Dendritic cell treated with granulocyte-macrophage colony-stimulating factor and Interleukin-4, amounts not matched to agents 40 ng/mL and 50 ng/mL, for 4 days (primary cell): ENCODE data around the gene EML1.
"Not testable (repeated sequence)": the region's sequence is repeated elsewhere in the genome, so short reads cannot be mapped to it uniquely, and the experiment has no call there.

Experiments used
- H3K27ac Mint-ChIP-seq: one replicate; pipeline ENCODE4 v1.8.0; 2022; ENCODE audit warnings: mild to moderate bottlenecking, mixed read lengths
- H3K27me3 Mint-ChIP-seq: one replicate; pipeline ENCODE4 v1.8.0; 2022; ENCODE audit warnings: mild to moderate bottlenecking, mixed read lengths
- H3K36me3 Mint-ChIP-seq: one replicate; pipeline ENCODE4 v1.8.0; 2022; ENCODE audit warnings: low read depth, mixed read lengths
- H3K4me1 Mint-ChIP-seq: one replicate; pipeline ENCODE4 v1.8.0; 2022; ENCODE audit warnings: low read depth, mixed read lengths
- H3K4me3 Mint-ChIP-seq: one replicate; pipeline ENCODE4 v1.8.0; 2022; ENCODE audit warnings: mild to moderate bottlenecking, moderate library complexity, mixed read lengths
- H3K9me3 Mint-ChIP-seq: one replicate; pipeline ENCODE4 v1.8.0; 2022; ENCODE audit warnings: mixed read lengths
- intact Hi-C: fragments of 100-400 bp; cut with micrococcal nuclease; formaldehyde crosslinking; loops from one replicate; pipeline ENCODE4 v1.15.0; 2022

The EML1 gene

DNA sequence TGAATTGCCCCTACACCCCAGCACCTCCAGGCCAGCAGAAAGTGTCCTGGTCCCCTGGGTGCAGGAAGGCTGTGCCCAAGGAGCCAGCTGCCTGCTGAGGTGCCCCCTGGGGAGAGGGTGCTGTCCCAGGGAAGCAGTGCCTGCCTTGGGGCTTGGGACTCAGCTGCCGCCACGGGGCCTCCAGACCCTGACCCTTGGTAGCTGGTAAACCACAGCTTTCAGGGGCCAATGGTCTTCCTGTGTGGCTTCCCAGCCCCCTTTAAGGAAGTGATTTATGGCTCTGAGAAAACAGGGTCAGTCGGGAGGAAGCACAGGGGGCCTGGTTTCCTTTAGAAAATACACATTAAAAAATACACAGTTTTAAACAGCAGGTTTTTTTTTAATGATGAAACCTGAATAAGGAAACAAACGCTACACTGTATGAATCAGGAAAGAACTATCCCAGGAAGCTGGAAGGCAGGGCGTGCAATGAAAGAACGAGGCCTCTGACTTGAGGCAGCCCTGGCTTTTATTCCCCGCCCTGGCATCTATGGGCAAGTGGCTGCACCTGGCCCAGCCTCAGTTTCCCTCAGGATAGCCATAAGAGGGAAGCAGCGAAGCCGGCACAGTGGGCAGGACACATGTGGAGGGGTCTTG, 40.6 kb upstream of the EML1 start:
- Mint-ChIP-seq H3K36me3 (no peaks in the 10 kb centered on the region), H3K27ac (no peak overlapping the region), H3K9me3 (no peaks in the 10 kb centered on the region), H3K27me3 (peaks cover 41% of the 10 kb centered on the region), H3K4me3 (no peak overlapping the region), H3K4me1 (no peaks in the 10 kb centered on the region)
- intact Hi-C loops, result no loop called here

DNA sequence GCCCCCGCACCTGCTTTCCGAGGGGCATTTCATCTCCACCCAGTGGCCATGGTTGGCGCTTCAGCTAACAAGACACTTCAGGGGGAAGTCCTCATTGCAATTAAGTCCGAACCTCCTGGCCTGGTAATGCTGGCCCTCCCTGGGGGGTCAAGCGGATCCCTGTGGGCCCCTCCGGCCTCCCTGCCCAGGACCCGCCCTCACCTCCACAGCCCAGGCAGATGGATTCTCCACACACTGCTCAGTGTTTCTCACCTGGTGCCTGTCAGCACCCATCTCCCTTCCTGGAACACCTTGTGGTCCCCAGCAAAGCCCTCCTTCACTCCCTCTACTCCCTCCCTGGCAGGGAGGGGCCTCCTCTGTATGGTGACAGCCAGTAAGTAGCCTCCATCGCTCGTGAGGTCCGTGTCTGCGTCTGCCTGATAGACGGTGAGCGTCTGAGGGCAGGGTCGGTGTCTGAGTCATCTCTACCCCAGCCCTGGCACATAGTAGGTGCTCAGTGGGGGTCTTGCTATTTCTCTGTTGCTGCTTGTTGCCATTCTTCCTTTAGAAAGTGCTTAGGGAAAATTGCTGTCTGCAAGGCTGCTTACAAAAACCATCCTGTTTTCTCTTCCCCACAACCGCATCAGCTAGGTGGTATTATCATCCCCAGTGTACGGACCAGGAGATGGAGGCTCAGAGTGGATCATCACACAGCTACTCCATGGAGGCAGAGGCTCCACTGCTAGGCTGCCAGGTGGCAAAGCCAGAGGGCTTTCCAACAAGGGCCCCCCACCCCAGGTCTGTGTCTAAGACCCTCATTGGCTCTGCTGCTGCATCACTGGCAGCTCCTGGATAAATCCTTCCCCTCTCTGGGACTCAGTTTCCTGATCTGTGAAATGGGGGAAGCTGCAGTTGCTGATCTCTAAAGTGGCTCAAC, 39.7 kb upstream of the EML1 start:
- H3K27me3 Mint-ChIP-seq, result peaks cover 38% of the 10 kb centered on the region
- H3K4me3 Mint-ChIP-seq, result no peak overlapping the region
- no peak overlapping the region for H3K27ac Mint-ChIP-seq
- no peaks in the 10 kb centered on the region for H3K9me3 Mint-ChIP-seq
- no peaks in the 10 kb centered on the region for H3K4me1 Mint-ChIP-seq
- intact Hi-C loops, result no loop called here
- H3K36me3 Mint-ChIP-seq, result no peaks in the 10 kb centered on the region

DNA sequence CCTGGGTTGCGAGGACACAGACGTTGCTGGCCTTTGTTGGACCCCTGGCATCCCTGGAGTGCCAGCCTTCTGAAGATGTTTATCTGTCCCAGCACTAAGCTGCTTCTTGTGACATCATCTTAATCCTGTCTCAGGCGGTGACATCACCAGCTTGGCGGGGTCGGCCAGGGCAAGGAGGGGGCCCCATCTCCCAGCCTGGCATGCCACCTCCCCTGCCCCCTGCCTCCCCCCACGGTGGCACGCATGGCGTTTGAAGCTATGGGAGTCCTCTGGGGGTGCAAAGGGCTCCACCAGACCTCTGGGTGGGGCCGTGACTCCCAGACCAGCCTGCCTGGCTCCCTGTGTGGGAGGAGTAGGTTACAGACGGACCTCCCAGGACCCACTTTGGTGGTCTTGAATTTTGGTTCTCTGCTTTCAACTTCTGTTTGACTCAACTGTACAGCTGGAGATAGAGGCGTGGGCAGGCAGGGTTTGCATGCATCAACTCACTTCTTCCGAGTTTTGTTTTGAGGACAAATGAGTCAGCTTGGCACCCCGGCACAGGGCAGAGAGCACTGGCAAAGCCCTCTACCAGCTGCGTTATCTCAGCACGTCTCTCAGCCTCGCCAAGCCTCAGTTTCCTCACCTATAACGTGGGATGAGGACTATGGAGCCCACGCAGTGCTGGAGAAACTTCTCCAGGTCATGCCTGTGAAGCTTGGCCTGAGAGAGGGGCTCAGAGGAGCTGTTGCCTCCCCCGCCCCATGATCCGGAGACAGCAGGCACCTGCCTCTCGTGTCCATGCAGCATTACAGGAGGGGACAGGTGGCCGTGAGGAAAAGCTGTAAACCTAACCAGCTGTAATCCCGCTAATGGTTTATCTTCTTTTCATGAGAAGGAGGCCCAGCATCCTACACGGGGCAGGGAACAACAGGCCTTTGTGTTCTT, 38.8 kb upstream of the EML1 start:
- intact Hi-C loops, result no loop called here
- no peaks in the 10 kb centered on the region for H3K9me3 Mint-ChIP-seq
- no peaks in the 10 kb centered on the region for H3K36me3 Mint-ChIP-seq
- no peak overlapping the region for H3K4me3 Mint-ChIP-seq
- no peaks in the 10 kb centered on the region for H3K4me1 Mint-ChIP-seq
- H3K27me3 Mint-ChIP-seq, result peaks cover 38% of the 10 kb centered on the region
- H3K27ac Mint-ChIP-seq, result no peak overlapping the region

DNA sequence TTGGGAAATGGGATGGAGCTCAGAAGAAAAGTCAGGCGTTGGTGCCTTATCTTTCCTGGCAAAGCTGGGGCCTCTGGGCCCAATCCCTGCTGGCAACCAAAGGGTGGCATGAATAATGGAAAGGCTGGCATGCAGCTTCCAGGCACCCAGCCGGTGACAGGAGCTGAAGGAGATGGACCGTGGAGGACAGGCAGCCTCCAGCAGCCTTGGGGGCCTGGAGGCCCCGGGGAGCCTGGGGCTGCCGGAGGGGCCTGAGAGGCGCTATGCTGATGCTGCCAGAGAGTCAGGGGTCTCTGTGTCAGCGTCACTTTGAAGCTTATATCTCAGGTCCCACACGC, 38.2 kb upstream of the EML1 start:
- peaks cover 38% of the 10 kb centered on the region for H3K27me3 Mint-ChIP-seq
- H3K4me3 Mint-ChIP-seq, result no peak overlapping the region
- no peaks in the 10 kb centered on the region for H3K4me1 Mint-ChIP-seq
- H3K36me3 Mint-ChIP-seq, result no peaks in the 10 kb centered on the region
- no peaks in the 10 kb centered on the region for H3K9me3 Mint-ChIP-seq
- intact Hi-C loops, result no loop called here
- no peak overlapping the region for H3K27ac Mint-ChIP-seq

DNA sequence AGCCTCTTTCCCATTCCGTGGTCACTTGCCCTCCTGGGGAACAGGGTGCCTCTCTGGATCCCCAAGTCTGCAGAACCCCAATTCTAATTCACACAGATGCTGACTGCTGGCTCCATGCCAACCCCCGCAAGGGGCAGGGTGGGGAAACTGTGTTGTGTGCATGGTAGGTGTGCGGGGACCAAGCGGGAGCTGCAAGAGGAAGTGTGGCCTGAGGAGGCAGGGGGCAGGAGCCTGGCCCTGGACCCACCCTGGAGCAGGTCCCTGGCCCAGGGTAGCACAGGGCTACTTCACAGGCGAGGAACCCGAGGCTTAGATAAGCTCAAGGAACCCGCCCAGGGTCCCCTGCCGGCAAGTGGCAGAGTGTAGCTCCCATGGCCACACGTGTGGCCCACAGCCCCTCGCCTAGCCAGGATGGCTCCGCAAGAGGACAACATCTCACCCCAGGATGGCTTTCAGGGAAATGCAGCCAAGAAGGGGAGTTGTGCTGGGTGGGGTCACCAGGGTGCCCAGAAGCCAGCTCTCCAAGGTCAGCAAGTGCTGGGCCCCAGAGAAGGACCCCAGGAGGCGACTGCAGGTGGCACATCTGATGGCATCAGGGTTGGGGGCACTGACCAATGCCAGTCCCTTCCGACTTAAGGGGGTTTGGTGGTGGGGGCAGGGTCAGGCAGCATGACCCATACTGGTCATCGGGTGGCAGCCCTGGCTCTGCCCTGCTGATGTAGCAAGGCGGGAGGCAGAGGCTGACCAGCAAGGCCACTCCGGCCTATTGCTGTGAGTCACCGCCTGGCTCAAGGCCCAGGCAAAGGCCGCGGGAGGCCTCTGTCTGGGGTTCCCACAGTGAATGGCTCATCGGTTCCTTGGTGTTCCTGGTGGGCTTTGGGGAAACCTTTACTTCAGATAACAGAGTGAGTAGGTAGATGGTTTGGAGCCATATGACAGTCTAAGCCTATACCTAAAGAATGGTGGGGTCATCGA, 37.3 kb upstream of the EML1 start:
- H3K36me3 Mint-ChIP-seq, result no peaks in the 10 kb centered on the region
- H3K9me3 Mint-ChIP-seq, result no peaks in the 10 kb centered on the region
- intact Hi-C loops, result no loop called here
- H3K27ac Mint-ChIP-seq, result no peak overlapping the region
- no peaks in the 10 kb centered on the region for H3K4me1 Mint-ChIP-seq
- H3K27me3 Mint-ChIP-seq, result peaks cover 38% of the 10 kb centered on the region
- no peak overlapping the region for H3K4me3 Mint-ChIP-seq

DNA sequence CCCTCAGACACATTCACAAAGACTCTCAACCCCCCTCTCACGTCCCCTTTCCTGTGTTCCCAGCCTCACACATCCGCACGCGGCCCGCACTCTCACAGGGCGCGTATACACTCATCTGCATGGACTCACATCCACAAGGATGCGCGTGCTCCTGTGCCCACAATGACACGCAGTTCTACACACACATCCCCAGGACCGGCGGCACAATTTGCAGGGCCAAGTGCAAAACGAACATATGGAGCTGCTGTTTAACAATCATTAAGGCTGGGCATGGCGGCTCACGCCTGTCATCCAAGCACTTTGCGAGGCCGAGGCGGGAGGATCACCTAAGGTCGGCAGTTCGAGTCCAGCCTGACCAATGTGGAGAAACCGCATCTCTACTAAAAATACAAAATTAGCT, 36.4 kb upstream of the EML1 start:
- H3K9me3 Mint-ChIP-seq, result no peaks in the 10 kb centered on the region
- intact Hi-C loops, result no loop called here

DNA sequence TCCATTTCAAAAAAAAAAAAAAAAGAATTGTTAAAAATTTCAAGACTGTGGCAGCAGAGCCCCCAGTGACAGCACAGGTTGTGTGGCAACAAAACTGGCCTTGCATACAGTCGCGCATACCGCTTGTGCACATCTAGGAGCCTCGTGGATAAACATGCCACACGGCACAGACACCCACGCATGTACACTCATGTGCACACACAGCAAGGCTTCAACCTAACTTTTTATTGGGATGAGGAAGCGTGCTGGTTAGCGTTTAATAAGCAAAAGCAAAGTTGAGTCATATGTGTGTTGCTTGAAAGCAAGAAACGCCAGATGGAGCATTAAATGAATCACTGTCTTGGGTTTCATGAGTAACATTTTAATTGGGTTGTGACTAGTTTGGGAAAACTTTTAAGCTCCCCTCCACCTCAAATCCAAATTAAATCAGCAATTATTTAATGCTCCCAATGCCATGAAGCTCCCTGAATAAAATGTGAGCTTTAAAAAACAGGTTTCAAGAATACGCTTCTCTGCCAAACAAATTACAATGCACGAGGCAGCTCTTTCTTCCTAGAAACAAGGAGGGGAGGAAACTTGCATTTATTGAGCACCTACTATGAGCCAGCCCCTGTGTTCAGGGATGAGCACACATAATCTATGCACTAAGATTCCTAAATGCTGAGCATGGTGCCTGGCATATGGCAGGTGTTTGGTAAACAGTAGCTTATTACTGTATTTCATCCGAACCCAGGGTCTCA, 35.7 kb upstream of the EML1 start:
- Mint-ChIP-seq H3K4me1 (no peaks in the 10 kb centered on the region), H3K4me3 (no peak overlapping the region), H3K36me3 (no peaks in the 10 kb centered on the region), H3K27me3 (peaks cover 25% of the 10 kb centered on the region), H3K27ac (no peak overlapping the region), H3K9me3 (no peaks in the 10 kb centered on the region)
- intact Hi-C loops, result no loop called here

More for the DNA sequence above, 36.4 kb upstream of the EML1 start:
- H3K4me3 Mint-ChIP-seq, result no peak overlapping the region
- H3K27ac Mint-ChIP-seq, result no peak overlapping the region
- H3K27me3 Mint-ChIP-seq, result peaks cover 32% of the 10 kb centered on the region
- H3K4me1 Mint-ChIP-seq, result no peaks in the 10 kb centered on the region
- H3K36me3 Mint-ChIP-seq, result no peaks in the 10 kb centered on the region

DNA sequence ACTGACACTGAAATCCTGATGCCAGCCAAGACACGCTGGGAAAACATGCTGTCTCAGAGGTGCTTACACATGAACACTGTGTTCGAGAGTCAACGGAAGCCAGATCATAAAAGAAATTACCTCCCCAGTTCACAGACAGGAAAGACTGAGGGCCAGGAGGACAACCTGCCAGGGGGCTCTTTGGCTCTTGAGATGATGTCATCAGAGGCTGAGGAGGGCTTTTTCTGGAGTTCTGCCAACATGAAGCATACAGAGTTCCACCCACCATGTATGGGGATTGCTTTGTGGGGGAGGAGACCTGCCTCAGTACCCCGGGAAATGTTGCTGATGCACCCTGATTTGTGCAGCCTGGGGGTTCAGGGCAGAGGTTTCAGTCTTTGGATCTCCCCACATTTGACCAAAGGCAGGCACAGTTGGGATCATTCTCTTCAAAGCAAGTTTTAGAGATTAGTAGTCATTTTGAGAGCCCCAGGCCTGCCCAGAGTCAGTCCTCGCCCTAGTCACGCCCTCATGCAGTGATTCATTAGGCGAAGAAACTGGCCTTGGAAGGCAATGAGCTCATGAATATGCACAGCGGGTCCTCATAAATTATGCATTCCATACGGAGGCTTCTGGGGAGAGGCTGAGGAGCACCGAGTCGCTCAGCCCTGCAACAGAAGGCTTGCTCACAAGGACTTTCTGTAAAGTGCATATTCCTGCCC, 34.9 kb upstream of the EML1 start:
- H3K9me3 Mint-ChIP-seq, result no peaks in the 10 kb centered on the region

DNA sequence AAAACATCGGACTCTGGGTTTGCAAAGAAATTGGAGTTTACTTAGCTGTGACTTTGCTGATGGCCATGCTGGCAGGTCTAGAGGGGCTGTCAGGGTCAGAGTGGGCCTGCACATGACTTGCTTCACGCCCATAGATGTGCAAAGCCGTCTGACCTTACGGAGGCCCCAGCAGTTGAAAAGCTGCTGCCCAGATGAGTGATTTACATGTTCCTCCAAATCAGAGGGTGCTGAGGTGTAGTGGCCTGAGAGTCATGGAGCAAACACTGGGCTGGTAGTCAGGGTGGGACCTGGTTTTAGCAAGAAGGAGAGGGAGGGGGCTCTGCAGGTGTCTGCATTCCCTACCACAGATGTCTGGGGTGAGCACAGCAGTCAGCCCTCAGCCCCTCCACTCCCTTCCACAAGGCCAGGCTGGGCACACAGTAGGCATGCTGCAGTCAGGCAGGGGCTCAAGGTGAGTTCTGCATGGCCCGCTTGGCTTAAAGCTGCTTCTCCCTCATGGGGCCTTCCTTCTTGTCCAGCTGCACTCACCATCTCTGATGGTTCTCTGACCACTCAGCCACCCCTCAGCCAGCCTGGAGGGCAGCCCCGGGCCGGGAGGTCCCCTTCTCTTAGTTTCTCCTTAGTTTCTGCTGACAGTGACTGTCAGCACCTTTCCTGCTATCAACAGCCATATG, 34.2 kb upstream of the EML1 start:
- Mint-ChIP-seq H3K4me3 (no peak overlapping the region), H3K4me1 (no peaks in the 10 kb centered on the region), H3K27me3 (peaks cover 12% of the 10 kb centered on the region), H3K36me3 (no peaks in the 10 kb centered on the region), H3K9me3 (no peaks in the 10 kb centered on the region), H3K27ac (no peak overlapping the region)
- intact Hi-C loops, result no loop called here

More for the DNA sequence above, 34.9 kb upstream of the EML1 start:
- no peak overlapping the region for H3K4me3 Mint-ChIP-seq
- no peaks in the 10 kb centered on the region for H3K4me1 Mint-ChIP-seq
- no peak overlapping the region for H3K27ac Mint-ChIP-seq
- H3K36me3 Mint-ChIP-seq, result no peaks in the 10 kb centered on the region
- intact Hi-C loops, result no loop called here
- H3K27me3 Mint-ChIP-seq, result peaks cover 19% of the 10 kb centered on the region

DNA sequence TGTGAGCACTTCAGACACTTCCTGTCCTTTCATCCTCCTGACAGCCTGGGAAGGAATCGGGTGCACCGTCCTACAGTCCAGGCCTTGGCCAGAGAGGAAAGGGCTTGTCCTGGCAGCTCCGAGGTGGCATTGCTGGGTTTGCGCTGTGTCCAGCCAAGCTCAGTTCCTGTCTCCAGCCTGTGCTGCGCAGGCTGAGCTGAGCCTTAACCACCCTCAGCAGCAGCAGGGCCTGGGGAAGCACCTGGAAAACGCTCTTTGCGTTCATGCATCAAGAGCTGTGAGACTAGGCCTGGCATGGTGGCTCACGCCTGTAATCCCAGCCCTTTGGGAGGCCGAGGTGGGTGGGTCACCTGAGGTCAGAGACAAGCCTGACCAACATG, 33.7 kb upstream of the EML1 start:
- no peaks in the 10 kb centered on the region for H3K4me1 Mint-ChIP-seq
- H3K36me3 Mint-ChIP-seq, result no peaks in the 10 kb centered on the region
- H3K9me3 Mint-ChIP-seq, result no peaks in the 10 kb centered on the region
- no peak overlapping the region for H3K27ac Mint-ChIP-seq
- intact Hi-C loops, result no loop called here
- peaks cover 8% of the 10 kb centered on the region for H3K27me3 Mint-ChIP-seq
- H3K4me3 Mint-ChIP-seq, result no peak overlapping the region

DNA sequence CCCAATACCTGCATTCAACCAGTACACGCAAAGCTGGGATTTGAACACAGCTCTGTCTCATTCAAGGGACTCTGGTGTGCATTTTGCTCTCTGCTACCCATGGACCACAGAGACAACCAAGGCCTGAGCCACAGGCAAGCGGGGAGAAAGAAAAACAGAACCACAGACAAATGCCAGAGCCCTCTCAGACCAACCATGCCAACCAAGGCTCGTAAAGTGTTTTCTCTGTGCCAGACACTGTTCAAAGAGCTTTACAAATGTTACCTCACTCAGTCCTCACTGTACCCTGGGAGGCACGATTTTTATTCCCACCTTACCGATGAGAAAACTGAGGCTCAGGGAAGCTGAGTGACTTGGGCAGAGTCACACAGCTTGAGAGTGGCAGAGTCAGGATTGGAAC, 32.4 kb upstream of the EML1 start:
- no peaks in the 10 kb centered on the region for H3K4me1 Mint-ChIP-seq
- no peaks in the 10 kb centered on the region for H3K36me3 Mint-ChIP-seq
- no peak overlapping the region for H3K4me3 Mint-ChIP-seq
- intact Hi-C loops, result no loop called here
- no peaks in the 10 kb centered on the region for H3K9me3 Mint-ChIP-seq
- H3K27me3 Mint-ChIP-seq, result peaks cover 3% of the 10 kb centered on the region
- no peak overlapping the region for H3K27ac Mint-ChIP-seq

DNA sequence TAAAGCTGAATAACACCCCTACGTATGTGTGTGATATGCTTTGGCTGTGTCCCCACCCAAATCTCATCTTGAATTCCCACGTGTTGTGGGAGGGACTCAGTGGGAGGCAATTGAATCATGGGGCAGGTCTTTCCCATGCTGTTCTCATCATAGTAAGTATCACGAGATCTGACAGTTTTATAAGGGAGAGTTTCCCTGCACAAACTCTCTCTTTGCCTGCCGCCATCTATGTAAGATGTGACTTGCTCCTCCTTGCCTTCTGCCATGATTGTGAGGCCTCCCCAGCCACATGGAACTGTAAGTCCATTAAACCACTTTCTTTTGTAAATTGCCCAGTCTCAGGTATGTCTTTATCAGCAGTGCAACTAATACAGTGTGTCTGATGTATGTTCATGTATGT, 30.3 kb upstream of the EML1 start:
- H3K27me3 Mint-ChIP-seq, H3K27ac Mint-ChIP-seq, H3K36me3 Mint-ChIP-seq, H3K4me1 Mint-ChIP-seq, H3K9me3 Mint-ChIP-seq, intact Hi-C loops, H3K4me3 Mint-ChIP-seq: not testable (repeated sequence)
